GM19239 (cell line): ENCODE results near the gene PRAMEF11.

Experiments
- DNase-seq: peaks from one replicate; pipeline ENCODE4 v3.0.0; 2011; ENCODE audit warnings: low spot score; ENCODE audit not compliant: insufficient read length
- FAIRE-seq: peaks from 2 replicates; lab custom pipeline; 2011; peaks lifted over from hg19 to GRCh38; lab: Jason Lieb, UNC

Gene PRAMEF11

DNA sequence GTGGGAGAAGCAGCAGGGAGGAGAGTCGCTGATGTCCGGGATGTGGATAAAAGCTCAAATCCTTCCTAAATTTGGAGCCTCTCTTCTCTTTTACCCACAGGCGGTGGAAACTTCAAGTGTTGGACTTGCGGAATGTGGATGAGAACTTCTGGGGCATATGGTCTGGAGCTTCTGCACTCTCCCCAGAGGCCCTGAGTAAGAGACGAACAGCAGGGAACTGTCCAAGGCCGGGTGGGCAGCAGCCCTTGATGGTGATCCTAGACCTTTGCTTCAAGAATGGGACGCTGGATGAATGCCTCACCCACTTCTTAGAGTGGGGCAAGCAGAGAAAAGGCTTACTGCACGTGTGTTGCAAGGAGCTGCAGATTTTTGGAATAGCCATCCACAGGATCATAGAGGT lies 55.8 kb downstream of the PRAMEF11 start:
- FAIRE-seq = no peak

GRCh38 chr1:12774801-12775345 lies 56.3 kb downstream of the PRAMEF11 start:
- FAIRE-seq (no peak), DNase-seq (no peak)

More for the DNA sequence above, 55.8 kb downstream of the PRAMEF11 start:
- DNase-seq = no peak
